Measurements from ENCODE around the gene SH3TC1.

The SH3TC1 gene

DNA sequence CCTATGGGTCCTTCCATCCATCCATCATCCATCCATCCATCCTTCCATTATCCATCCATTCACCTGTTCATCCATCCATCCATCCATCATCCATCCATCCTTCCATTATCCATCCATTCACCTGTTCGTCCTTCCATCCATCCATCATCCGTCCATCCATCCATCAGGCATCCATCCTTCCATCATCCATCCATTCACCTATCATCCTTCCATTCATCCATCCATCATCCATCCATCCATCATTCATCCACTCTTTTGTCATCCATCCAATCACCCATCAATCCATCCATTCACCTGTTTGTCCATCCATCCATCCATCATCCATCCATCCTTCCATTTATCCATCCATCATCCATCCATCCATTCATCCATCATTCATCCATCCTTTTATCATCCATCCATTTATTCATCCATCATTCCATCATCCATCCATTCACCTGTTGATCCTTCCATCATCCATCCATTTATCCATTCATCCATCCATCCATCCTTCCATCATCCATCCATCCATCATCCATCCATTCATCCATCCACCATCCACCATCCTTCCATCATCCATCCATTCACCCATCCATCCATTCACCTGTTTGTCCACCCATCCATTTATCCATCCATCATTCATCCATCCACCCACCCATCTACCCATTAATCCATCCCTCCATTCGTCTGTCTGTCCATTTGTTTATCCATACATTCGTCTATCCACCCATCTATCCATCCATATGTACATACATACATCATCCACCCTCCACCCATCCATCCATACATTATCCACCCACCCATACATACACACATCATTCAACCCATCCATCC, 34.8 kb downstream of the SH3TC1 start:
- no peaks in the 10 kb centered on the region for H3K36me3 ChIP-seq (ENCODE audit: insufficient read depth, low read length)
- no peak for TF ChIP-seq EZH2 (IDR thresholded peaks at IDR 0.05)
- TF ChIP-seq POLR2AphosphoS5 (IDR thresholded peaks at IDR 0.05; ENCODE audit: borderline replicate concordance, low read depth, low read length) = no peak
- TF ChIP-seq FOXP2 (optimal IDR thresholded peaks at IDR 0.05; ENCODE audit: control extremely low read depth, extremely low read length, insufficient read depth) = no peak
- DNase-seq (ENCODE audit: low read depth, low spot score) = no peak
- H3K27ac ChIP-seq = no peak overlapping the region
- H3K4me3 ChIP-seq = no peak overlapping the region
- H3K9me3 ChIP-seq (ENCODE audit: low read depth, low read length) = no peaks in the 10 kb centered on the region
- no peak overlapping the region for H3K9ac ChIP-seq (ENCODE audit: insufficient read length)

DNA sequence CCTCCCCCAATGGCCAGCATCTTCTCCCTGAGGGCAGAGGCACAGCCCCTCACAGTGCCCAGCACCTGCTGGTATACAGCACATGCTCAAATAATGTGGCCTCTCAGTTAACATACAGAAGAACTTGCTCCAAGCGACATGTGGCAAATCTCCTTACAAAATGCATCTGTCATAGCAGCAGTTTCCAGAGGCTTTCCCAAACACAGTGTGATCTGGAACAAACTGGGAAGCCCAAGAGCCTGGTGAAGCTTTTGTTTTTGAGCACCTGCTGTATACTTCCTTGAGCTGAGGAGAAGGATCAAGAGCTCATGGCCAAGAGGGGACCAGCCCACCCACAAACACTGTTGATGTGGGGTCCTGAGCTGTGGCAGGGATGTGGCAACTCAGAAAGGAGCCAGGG, 35.6 kb downstream of the SH3TC1 start:
- no peaks in the 10 kb centered on the region for H3K36me3 ChIP-seq (ENCODE audit: insufficient read depth, low read length)

DNA sequence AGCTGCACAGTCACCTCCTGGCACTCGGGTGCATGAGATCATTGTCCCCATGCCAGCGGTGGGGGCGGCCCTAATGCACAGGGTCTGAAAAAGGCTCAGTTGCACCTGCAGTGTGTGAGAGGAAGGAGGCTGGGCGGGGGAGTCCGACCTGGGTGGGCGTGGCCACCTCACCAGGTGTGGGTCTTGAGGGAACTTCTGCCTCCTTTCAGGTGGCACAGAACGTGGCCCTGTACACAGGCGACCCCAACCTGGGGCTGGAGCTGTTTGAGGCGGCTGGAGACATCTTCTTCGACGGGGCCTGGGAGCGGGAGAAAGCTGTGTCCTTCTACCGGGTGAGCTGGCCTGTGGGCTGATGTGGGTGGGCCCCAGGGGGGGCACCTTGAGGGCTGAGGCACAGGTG, 36.1 kb downstream of the SH3TC1 start:
- Histone ChIP-seq H3K9ac (ENCODE audit: insufficient read length) (no peak overlapping the region), H3K9me3 (ENCODE audit: low read depth, low read length) (no peaks in the 10 kb centered on the region), H3K4me3 (no peak overlapping the region), H3K36me3 (ENCODE audit: insufficient read depth, low read length) (no peaks in the 10 kb centered on the region), H3K27ac (no peak overlapping the region)
- no peak for DNase-seq (ENCODE audit: low read depth, low spot score)
- TF ChIP-seq EZH2 (IDR thresholded peaks at IDR 0.05) (no peak), POLR2AphosphoS5 (IDR thresholded peaks at IDR 0.05; ENCODE audit: borderline replicate concordance, low read depth, low read length) (no peak), FOXP2 (optimal IDR thresholded peaks at IDR 0.05; ENCODE audit: control extremely low read depth, extremely low read length, insufficient read depth) (no peak)

More for the DNA sequence above, 35.6 kb downstream of the SH3TC1 start:
- Histone ChIP-seq H3K9me3 (ENCODE audit: low read depth, low read length) (no peaks in the 10 kb centered on the region), H3K9ac (ENCODE audit: insufficient read length) (no peak overlapping the region), H3K4me3 (no peak overlapping the region), H3K27ac (no peak overlapping the region)
- no peak for TF ChIP-seq EZH2 (IDR thresholded peaks at IDR 0.05)
- TF ChIP-seq POLR2AphosphoS5 (IDR thresholded peaks at IDR 0.05; ENCODE audit: borderline replicate concordance, low read depth, low read length) = no peak
- TF ChIP-seq FOXP2 (optimal IDR thresholded peaks at IDR 0.05; ENCODE audit: control extremely low read depth, extremely low read length, insufficient read depth) = no peak
- no peak for DNase-seq (ENCODE audit: low read depth, low spot score)

GRCh38 chr4:8235686-8236085, 36.6 kb downstream of the SH3TC1 start:
- no peak overlapping the region for H3K27ac ChIP-seq
- no peaks in the 10 kb centered on the region for H3K9me3 ChIP-seq (ENCODE audit: low read depth, low read length)
- DNase-seq (ENCODE audit: low read depth, low spot score) = no peak
- no peak for TF ChIP-seq FOXP2 (optimal IDR thresholded peaks at IDR 0.05; ENCODE audit: control extremely low read depth, extremely low read length, insufficient read depth)
- H3K9ac ChIP-seq (ENCODE audit: insufficient read length) = no peak overlapping the region
- H3K4me3 ChIP-seq = no peak overlapping the region
- no peaks in the 10 kb centered on the region for H3K36me3 ChIP-seq (ENCODE audit: insufficient read depth, low read length)

- TF ChIP-seq POLR2AphosphoS5 (IDR thresholded peaks at IDR 0.05; ENCODE audit: borderline replicate concordance, low read depth, low read length) (no peak), FOXP2 (optimal IDR thresholded peaks at IDR 0.05; ENCODE audit: control extremely low read depth, extremely low read length, insufficient read depth) (no peak), EZH2 (IDR thresholded peaks at IDR 0.05) (no peak)
- Histone ChIP-seq H3K9ac (ENCODE audit: insufficient read length) (no peak overlapping the region), H3K36me3 (ENCODE audit: insufficient read depth, low read length) (no peaks in the 10 kb centered on the region), H3K27ac (no peak overlapping the region), H3K4me3 (no peak overlapping the region), H3K9me3 (ENCODE audit: low read depth, low read length) (no peaks in the 10 kb centered on the region)
- no peak for DNase-seq (ENCODE audit: low read depth, low spot score)
Measured at GRCh38 chr4:8236106-8236919, 37.2 kb downstream of the SH3TC1 start.

DNA sequence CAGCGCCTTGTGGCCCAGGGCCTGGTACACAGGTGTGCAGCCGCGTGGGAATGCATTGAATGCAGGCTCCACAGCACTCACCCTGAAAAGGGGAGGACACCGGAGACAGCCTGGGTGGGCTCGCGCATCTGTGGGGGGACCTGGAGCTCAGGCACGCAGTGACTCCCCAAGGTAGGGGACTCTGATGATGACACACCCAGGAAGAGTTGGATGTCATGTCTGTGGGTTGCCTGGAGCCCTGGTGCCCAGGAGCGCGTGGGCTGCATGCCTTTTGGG, 37.8 kb downstream of the SH3TC1 start:
- Histone ChIP-seq H3K27ac (no peak overlapping the region), H3K9ac (ENCODE audit: insufficient read length) (no peak overlapping the region), H3K9me3 (ENCODE audit: low read depth, low read length) (no peaks in the 10 kb centered on the region), H3K36me3 (ENCODE audit: insufficient read depth, low read length) (no peaks in the 10 kb centered on the region), H3K4me3 (no peak overlapping the region)
- no peak for DNase-seq (ENCODE audit: low read depth, low spot score)
- TF ChIP-seq POLR2AphosphoS5 (IDR thresholded peaks at IDR 0.05; ENCODE audit: borderline replicate concordance, low read depth, low read length) = no peak
- no peak for TF ChIP-seq FOXP2 (optimal IDR thresholded peaks at IDR 0.05; ENCODE audit: control extremely low read depth, extremely low read length, insufficient read depth)
- no peak for TF ChIP-seq EZH2 (IDR thresholded peaks at IDR 0.05)

- no peaks in the 10 kb centered on the region for H3K36me3 ChIP-seq (ENCODE audit: insufficient read depth, low read length)
- no peak for TF ChIP-seq EZH2 (IDR thresholded peaks at IDR 0.05)
- TF ChIP-seq FOXP2 (optimal IDR thresholded peaks at IDR 0.05; ENCODE audit: control extremely low read depth, extremely low read length, insufficient read depth) = no peak
- TF ChIP-seq POLR2AphosphoS5 (IDR thresholded peaks at IDR 0.05; ENCODE audit: borderline replicate concordance, low read depth, low read length) = no peak
Measured at GRCh38 chr4:8237256-8237989, 38.3 kb downstream of the SH3TC1 start.

DNA sequence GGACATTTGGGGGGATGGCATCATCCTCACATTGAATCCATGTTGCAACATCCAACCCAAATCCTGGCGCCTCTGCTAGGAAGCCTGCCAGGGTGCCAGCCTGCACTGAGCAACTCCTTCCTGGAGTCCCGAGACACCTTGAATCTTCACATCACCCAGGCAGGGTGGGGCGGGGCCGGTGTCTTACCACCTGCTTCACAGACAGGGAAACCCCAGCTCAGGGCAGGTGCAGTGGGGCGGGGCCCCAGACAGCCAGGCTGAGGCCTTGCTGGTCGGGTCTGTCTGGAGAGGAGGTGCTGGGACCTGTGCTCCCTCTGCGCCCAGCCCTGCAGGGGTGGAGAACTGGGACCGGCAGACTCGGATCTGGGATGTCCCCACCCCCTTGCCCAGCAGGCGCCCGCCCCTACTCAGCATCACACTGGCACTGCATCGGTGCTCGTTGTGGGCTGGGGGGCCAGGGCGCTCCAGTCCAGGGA, 39.0 kb downstream of the SH3TC1 start:
- H3K36me3 ChIP-seq (ENCODE audit: insufficient read depth, low read length) = no peaks in the 10 kb centered on the region
- H3K4me3 ChIP-seq = no peak overlapping the region
- H3K27ac ChIP-seq = no peak overlapping the region
- no peak for DNase-seq (ENCODE audit: low read depth, low spot score)
- H3K9me3 ChIP-seq (ENCODE audit: low read depth, low read length) = no peaks in the 10 kb centered on the region
- H3K9ac ChIP-seq (ENCODE audit: insufficient read length) = no peak overlapping the region
- TF ChIP-seq EZH2 (IDR thresholded peaks at IDR 0.05) (no peak), POLR2AphosphoS5 (IDR thresholded peaks at IDR 0.05; ENCODE audit: borderline replicate concordance, low read depth, low read length) (no peak), FOXP2 (optimal IDR thresholded peaks at IDR 0.05; ENCODE audit: control extremely low read depth, extremely low read length, insufficient read depth) (no peak)

More at GRCh38 chr4:8237256-8237989, 38.3 kb downstream of the SH3TC1 start:
- Histone ChIP-seq H3K9me3 (ENCODE audit: low read depth, low read length) (no peaks in the 10 kb centered on the region), H3K27ac (no peak overlapping the region), H3K9ac (ENCODE audit: insufficient read length) (no peak overlapping the region), H3K4me3 (no peak overlapping the region)
- DNase-seq (ENCODE audit: low read depth, low spot score) = no peak
